OCI-LY7 (cell line): ENCODE results near the gene ARPC4.

Experiments
- CTCF ChIP-seq: fragments of 200-600 bp; sonication (generic); conservative IDR thresholded peaks from 2 replicates; pipeline ENCODE4 v1.5.1; 2014; ENCODE audit warnings: mild to moderate bottlenecking, antibody characterized with exemption, low read length, moderate library complexity, mixed read lengths
- EZH2phosphoT487 ChIP-seq: fragments of 200-600 bp; sonication (generic); IDR thresholded peaks from 2 replicates; pipeline ENCODE4 v1.6.1; 2018; ENCODE audit warnings: low read depth, borderline replicate concordance, mild to moderate bottlenecking, mixed run types, antibody characterized with exemption, low read length, moderate library complexity, mixed read lengths

- TF ChIP-seq CTCF (no peak), EZH2phosphoT487 (no peak)
Measured at GRCh38 chr3:9807981-9808344, 15.1 kb downstream of the ARPC4 start.
